Esophagus squamous epithelium (tissue), 4 donors: ENCODE measurements around the gene HPSE2.

ENCODE experiments used
- POLR2A ChIP-seq, 4 donors: fragments of 450-650 bp; IDR thresholded peaks; one replicate each; pipeline ENCODE4 v1.6.1; 2017; ENCODE audit warnings: antibody characterized with exemption in 4 of 4, mild to moderate bottlenecking in 4 of 4, moderate library complexity in 3 of 4
- TF ChIP-seq, protein P1 (sequence below), 6 experiments: fragments of 450-650 bp in 4 of 6; fragments of 200-600 bp in 2 of 6; sonication (generic) in 2 of 6; IDR thresholded peaks; one replicate each; pipeline ENCODE4 v1.5.1; 2016 to 2019; ENCODE audit warnings: antibody characterized with exemption in 6 of 6, mild to moderate bottlenecking in 4 of 6, moderate library complexity in 4 of 6

DNA sequence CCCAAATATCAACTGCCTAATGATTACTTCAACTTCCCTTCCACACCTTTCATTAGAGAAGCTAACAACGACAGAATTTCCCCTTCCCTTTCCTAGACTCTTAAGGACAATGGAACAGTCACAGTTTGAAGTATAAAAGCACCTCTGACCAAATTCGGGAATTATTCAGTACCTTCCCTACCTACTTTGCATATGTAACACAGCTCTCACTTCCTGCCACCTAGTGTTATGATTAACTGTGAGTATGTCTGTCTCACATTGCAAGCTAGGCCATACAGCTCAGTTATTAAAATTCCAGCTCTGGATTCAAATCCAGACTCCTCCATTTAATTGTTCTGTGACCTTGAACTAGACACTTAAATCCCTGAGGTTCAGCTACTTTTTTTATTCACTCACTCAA, 44.8 kb upstream of the HPSE2 start:
- TF ChIP-seq, protein P1, sequence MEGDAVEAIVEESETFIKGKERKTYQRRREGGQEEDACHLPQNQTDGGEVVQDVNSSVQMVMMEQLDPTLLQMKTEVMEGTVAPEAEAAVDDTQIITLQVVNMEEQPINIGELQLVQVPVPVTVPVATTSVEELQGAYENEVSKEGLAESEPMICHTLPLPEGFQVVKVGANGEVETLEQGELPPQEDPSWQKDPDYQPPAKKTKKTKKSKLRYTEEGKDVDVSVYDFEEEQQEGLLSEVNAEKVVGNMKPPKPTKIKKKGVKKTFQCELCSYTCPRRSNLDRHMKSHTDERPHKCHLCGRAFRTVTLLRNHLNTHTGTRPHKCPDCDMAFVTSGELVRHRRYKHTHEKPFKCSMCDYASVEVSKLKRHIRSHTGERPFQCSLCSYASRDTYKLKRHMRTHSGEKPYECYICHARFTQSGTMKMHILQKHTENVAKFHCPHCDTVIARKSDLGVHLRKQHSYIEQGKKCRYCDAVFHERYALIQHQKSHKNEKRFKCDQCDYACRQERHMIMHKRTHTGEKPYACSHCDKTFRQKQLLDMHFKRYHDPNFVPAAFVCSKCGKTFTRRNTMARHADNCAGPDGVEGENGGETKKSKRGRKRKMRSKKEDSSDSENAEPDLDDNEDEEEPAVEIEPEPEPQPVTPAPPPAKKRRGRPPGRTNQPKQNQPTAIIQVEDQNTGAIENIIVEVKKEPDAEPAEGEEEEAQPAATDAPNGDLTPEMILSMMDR (IDR thresholded peaks at IDR 0.05) = no peak
- TF ChIP-seq POLR2A (IDR thresholded peaks at IDR 0.05) = no peak
